OCI-LY7 (cell line): ENCODE measurements around the gene SLC12A3. TPM values are rescaled to one million over a fixed set of nuclear protein-coding genes. Genes with fewer than 3 reads are reported as not detected.

Experiments used
- BruUV-seq: library from RNA; stranded (reverse); fragments of 400-500 nt; replicated peaks from 2 replicates; lab custom pipeline; 2021; lab: Mats Ljungman, UMichigan
- CTCF ChIA-PET: fragments of 300-600 bp; sonication (Branson Sonifier 250); formaldehyde crosslinking; loops from one replicate; lab custom pipeline; 2022; ENCODE audit warnings: antibody characterized with exemption; ENCODE audit not compliant: unreplicated experiment; lab: Charles Lee
- POLR2A ChIA-PET: fragments of 300-600 bp; sonication (Branson Sonifier 250); formaldehyde crosslinking; loops from one replicate; lab custom pipeline; 2022; ENCODE audit warnings: antibody characterized with exemption; lab: Charles Lee
- DNase-seq: peaks from one replicate; pipeline ENCODE4 v3.0.0-alpha.2; 2015; ENCODE audit warnings: low spot score
- H2AFZ ChIP-seq: fragments of 200-600 bp; sonication (generic), shearing (Covaris generic); 2 replicates; pipeline ENCODE4 v1.6.1; 2014; ENCODE audit warnings: mild to moderate bottlenecking, antibody characterized with exemption, low read length, moderate library complexity
- H3K27ac ChIP-seq: fragments of 200-600 bp; sonication (generic); 2 replicates; pipeline ENCODE4 v1.5.1; 2014; ENCODE audit warnings: mixed run types, low read depth, mild to moderate bottlenecking, moderate library complexity, low read length, inconsistent platforms; ENCODE audit not compliant: poor library complexity, severe bottlenecking
- H3K36me3 ChIP-seq: fragments of 200-600 bp; sonication (generic); 2 replicates; pipeline ENCODE4 v1.6.1; 2014; ENCODE audit warnings: mild to moderate bottlenecking, antibody characterized with exemption, low read length, moderate library complexity, mixed read lengths; ENCODE audit not compliant: insufficient read depth
- H3K4me1 ChIP-seq: fragments of 200-600 bp; sonication (generic); 2 replicates; pipeline ENCODE4 v1.5.1; 2014; ENCODE audit warnings: mild to moderate bottlenecking, low read length; ENCODE audit not compliant: insufficient read depth, poor library complexity, severe bottlenecking
- H3K4me2 ChIP-seq: fragments of 200-600 bp; sonication (generic); 2 replicates; pipeline ENCODE4 v1.6.1; 2014; ENCODE audit warnings: mild to moderate bottlenecking, low read length
- H3K4me3 ChIP-seq: fragments of 200-600 bp; sonication (generic); 2 replicates; pipeline ENCODE4 v1.5.1; 2014; ENCODE audit warnings: mild to moderate bottlenecking, low read depth, low read length; ENCODE audit not compliant: poor library complexity, severe bottlenecking
- H3K79me2 ChIP-seq: fragments of 200-600 bp; sonication (generic); 2 replicates; pipeline ENCODE4 v1.6.1; 2016; ENCODE audit warnings: low read depth, mild to moderate bottlenecking, low read length, moderate library complexity, mixed read lengths; ENCODE audit not compliant: insufficient read depth
- H3K9me2 ChIP-seq: fragments of 200-600 bp; sonication (generic); 2 replicates; pipeline ENCODE4 v1.6.1; 2016; ENCODE audit warnings: mild to moderate bottlenecking, low read length, mixed read lengths; ENCODE audit not compliant: insufficient read depth
- H3K9me3 ChIP-seq: fragments of 200-600 bp; sonication (generic); 2 replicates; pipeline ENCODE4 v1.6.1; 2014; ENCODE audit warnings: mild to moderate bottlenecking, mixed run types, low read length, mixed read lengths
- H4K20me1 ChIP-seq: fragments of 200-600 bp; sonication (generic); 2 replicates; pipeline ENCODE4 v1.6.1; 2014; ENCODE audit warnings: mild to moderate bottlenecking, antibody characterized with exemption, low read length, moderate library complexity, mixed read lengths; ENCODE audit not compliant: insufficient read depth
- CTCF ChIP-seq: fragments of 200-600 bp; sonication (generic); conservative IDR thresholded peaks from 2 replicates; pipeline ENCODE4 v1.5.1; 2014; ENCODE audit warnings: mild to moderate bottlenecking, antibody characterized with exemption, low read length, moderate library complexity, mixed read lengths
- EZH2phosphoT487 ChIP-seq: fragments of 200-600 bp; sonication (generic); IDR thresholded peaks from 2 replicates; pipeline ENCODE4 v1.6.1; 2018; ENCODE audit warnings: low read depth, borderline replicate concordance, mild to moderate bottlenecking, mixed run types, antibody characterized with exemption, low read length, moderate library complexity, mixed read lengths
- intact Hi-C: fragments of 100-400 bp; cut with micrococcal nuclease; formaldehyde crosslinking; loops from one replicate; pipeline ENCODE4 v1.10.0; 2022; ENCODE audit not compliant: unreplicated experiment
- total RNA-seq, 2 experiments: library from RNA; depleted of rRNA in 1 of 2; stranded (reverse); fragments of >200 nt in 1 of 2; shearing (Covaris generic) in 1 of 2; gene quantifications; 2 replicates each; pipeline ENCODE4 v1.2.3, GENCODE V29; 2014 to 2022

Gene SLC12A3
- total RNA-seq, 2 experiments from 2014 or later = 0.25 to 0.88 TPM

GRCh38 chr16:56848029-56848936 lies 16.7 kb upstream of the SLC12A3 start:
- Histone ChIP-seq H3K9me2 (no peaks in the 10 kb centered on the region), H3K4me1 (peaks cover 48% of the 10 kb centered on the region), H4K20me1 (no peaks in the 10 kb centered on the region), H3K79me2 (no peaks in the 10 kb centered on the region), H3K4me3 (no peak overlapping the region), H3K9me3 (peaks cover 5% of the 10 kb centered on the region; the same call in 1 of the 2 replicates), H3K4me2 (peak overlapping the region; percentile 35; the same call in 1 of the 2 replicates), H3K27ac (peak overlapping the region; percentile 27), H2AFZ (no peak overlapping the region), H3K36me3 (peaks cover 39% of the 10 kb centered on the region)
- intact Hi-C loops = no loop called here
- TF ChIP-seq CTCF = no peak
- no peak for TF ChIP-seq EZH2phosphoT487
- CTCF ChIA-PET = no interaction called here
- POLR2A ChIA-PET = interaction anchor here (0.6 to 1.9 kb wide), 5 partner anchors 11 to 143 kb away, joined by 3 to 7 read pairs (median 5); no protein-coding TSS in a partner anchor
- no TSS peak for BruUV-seq
- DNase-seq = no peak

- no TSS peak for BruUV-seq
- H3K27ac ChIP-seq = no peak overlapping the region
- H3K36me3 ChIP-seq = peaks cover 31% of the 10 kb centered on the region
- no peaks in the 10 kb centered on the region for H3K9me2 ChIP-seq
- ChIA-PET POLR2A (interaction anchor here (0.6 kb wide), 3 partner anchors 60 to 142 kb away, joined by 3 to 8 read pairs (median 5); no protein-coding TSS in a partner anchor), CTCF (interaction anchor here (1.4 kb wide), 1 partner anchor 14 kb away, joined by 3 read pairs; no protein-coding TSS in a partner anchor)
- peak; percentile 41 for DNase-seq
- H3K79me2 ChIP-seq = no peaks in the 10 kb centered on the region
- H2AFZ ChIP-seq = no peak overlapping the region
- peak overlapping the region; percentile 35 for H3K4me2 ChIP-seq
- TF ChIP-seq EZH2phosphoT487 (no peak), CTCF (no peak)
- H4K20me1 ChIP-seq = no peaks in the 10 kb centered on the region
- H3K4me3 ChIP-seq = no peak overlapping the region
- intact Hi-C loops = no loop called here
- H3K9me3 ChIP-seq = peaks cover 5% of the 10 kb centered on the region; the same call in 1 of the 2 replicates
- peaks cover 48% of the 10 kb centered on the region for H3K4me1 ChIP-seq
Observed at GRCh38 chr16:56848955-56849689, 15.9 kb upstream of the SLC12A3 start.
